Activated gamma-delta T cell (primary cell): ENCODE results near the gene NDE1.

Experiments
- DNase-seq: peaks from one replicate; lab custom pipeline; 2025; lab: John Stamatoyannopoulos, UW

Gene NDE1

DNA sequence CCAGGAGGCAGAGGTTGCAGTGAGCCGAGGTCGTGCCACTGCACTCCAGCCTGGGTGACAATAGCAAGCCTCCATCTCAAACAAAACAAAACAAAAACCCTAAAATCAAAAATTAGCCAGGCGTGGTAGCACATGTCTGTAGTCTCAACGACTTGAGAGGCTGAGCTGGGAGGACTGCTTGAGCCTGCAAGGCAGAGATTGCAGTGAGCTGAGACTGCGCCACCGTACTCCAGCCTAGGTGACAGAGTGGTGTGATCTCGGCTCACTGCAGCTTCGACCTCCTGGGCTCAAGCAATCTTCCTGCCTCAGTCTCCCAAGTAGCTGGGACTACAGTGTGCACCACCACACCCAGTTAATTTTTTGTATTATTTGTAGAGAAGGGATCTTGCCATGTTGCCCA is 119.2 kb downstream of the NDE1 start:
- no peak for DNase-seq

DNA sequence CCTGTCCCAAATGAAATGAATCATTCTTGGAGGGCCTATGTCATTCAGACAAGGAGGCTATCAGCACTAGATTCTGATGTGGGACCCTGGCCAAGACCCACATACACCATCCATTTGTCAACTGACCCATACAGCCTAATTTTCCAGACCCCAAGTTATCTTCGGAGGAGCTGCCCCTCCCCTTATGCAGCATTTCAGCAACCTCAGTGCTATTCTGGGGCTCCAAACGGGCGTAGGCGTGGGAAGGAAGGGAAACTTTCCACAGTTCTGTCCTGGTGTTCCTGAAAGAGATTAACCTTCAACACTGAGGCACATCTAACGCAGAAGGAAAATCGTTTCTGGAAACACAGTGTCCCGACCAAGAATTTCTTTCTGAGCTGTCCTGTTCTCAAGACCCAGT is 120.1 kb downstream of the NDE1 start:
- no peak for DNase-seq

DNA sequence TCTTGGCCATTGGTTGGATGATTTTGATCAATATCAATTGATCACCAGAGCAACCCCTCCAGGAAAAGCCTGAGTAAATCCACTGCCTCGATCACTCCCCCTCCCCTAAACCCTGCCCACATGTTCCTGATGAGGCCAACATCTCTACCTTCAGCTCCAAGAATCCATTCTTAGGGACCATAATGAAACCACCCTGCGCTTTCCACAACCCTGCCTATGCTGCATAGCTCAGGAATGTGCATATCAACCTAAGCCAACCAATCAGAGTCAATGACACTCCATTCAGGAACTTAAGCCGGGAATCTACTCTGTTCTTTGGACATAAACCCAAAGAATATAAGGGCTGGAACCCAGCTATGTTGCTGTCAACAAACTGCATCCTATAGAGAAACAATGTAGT is 120.5 kb downstream of the NDE1 start:
- no peak for DNase-seq

DNA sequence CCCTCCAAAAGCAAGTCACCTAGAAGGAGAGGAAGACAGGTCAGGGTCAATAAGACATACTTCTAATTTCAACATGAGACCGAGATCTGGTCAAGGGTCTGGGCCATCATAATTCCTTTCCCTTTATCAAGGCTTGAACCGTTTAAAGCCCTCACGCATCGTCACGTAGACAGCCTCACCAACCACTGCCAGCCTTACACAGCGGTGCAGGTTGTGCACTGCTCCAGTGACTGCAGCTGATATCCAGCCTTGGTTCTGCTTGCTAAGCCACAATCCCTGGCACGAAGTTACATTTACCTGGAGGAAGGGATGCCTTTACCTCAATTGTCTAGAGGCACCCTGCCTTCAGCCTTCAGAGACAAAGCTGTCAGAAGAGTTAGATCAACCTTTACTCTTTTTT is 121.6 kb downstream of the NDE1 start:
- DNase-seq, result no peak

DNA sequence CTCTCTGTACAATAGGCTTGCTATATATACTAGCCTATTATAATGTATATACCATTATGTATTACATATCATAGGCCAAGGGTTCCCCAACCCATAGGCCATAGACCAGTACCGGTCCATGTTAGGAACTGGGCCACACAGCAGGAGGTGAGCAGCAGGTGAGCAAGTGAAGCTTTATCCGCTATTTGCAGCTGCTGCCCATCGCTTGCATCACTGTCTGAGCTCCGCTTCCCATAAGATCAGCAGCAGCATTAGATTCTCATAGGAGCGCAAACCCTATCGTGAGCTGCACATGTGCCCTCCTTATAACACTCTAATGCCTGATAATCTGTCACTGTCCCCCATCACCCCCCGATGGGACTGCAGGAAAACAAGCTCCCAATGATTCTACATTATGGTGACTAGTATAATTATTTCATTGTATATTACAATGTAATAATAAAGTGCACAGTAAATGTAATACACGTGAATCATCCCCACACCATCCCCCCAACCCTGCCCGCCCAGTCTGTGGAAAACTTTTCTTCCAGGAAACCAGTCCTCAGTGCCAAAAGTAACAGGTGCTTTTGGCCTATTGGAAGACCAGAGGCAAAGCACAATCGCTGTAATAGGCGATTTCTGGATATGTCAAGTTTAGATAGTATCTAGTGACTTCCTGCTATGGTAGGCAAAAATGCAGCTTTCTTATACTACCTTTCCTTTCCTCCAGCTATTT is 122.7 kb downstream of the NDE1 start:
- DNase-seq, result no peak

DNA sequence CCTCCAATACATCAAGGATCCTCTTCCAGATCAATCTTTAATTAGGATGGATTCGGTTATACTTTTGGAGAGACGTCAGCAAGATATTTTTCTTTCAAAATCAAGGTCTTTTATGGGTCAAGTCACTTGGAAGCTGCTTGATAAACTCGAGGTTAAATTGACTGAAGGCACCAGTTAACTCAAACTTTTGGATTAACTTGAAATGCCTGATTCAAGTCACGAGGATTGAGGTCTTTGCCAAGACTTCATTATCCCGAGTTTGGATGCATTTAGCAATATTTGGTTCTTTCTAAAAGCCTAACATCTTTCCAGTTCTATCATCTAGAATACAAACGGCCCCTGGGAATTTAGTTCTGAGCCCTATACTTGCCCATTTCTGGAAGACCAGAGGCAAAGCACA is 123.9 kb downstream of the NDE1 start:
- no peak for DNase-seq

DNA sequence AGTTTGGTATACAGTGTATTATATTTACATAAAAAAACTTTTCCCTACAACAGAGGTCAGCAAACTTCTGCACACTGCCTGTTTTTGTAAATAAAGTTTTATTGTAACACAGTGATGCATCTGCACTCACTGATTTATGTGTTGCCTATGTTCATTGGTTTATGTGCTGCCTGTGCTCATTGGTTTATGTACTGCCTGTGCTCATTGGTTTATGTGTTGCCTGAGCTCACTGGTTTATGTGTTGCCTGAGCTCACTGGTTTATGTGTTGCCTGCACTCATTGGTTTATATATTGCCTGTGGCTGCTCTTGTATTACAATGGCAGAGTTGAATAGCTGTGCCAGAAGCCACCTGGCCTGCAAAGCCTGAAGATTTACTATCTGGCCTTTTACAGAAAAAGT is 125.2 kb downstream of the NDE1 start:
- no peak for DNase-seq

DNA sequence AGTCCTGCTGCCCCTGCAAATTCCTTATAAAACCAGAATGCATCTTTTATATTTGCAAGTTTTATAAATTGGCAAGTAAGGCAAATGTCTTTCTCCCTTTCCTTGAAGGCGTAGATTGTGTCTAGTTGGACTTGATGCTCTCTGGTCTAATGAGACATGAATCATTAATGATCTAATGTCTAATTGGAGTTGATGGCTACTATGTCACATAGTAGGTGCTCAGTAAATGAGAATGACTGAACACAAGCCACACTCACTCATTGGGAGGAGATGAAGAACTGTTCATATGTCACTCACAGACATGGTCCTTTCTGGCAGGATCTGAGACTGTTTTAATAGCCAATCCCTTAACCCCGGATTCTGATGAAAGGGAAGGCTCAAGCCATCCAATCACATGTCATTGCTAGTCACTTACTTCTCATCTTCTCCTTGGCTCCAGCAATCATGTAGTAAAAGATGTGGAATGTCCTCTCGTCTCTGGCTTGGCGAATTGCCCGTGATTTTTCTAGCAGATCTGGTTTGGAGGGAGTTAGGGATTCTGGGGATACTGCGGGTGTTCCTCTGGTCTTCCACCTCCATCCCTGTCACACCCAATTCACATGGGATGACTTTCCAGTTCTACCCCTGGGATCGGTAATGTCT is 125.7 kb downstream of the NDE1 start:
- no peak for DNase-seq
